ENCODE results near the gene SLC41A3.
"Not testable (repeated sequence)": the region's sequence is repeated elsewhere in the genome, so short reads cannot be mapped to it uniquely, and the experiment has no call there.

The SLC41A3 gene

GRCh38 chr3:126051234-126051633 lies 32.7 kb downstream of the SLC41A3 start:
- no peak for DNase-seq

- DNase-seq: no peak
Observed at GRCh38 chr3:126050626-126051025, 33.3 kb downstream of the SLC41A3 start.

GRCh38 chr3:126050050-126050392 lies 33.9 kb downstream of the SLC41A3 start:
- no peak for DNase-seq

- no peak for DNase-seq
Observed at GRCh38 chr3:126049289-126050049, 34.5 kb downstream of the SLC41A3 start.

GRCh38 chr3:126040386-126040785 lies 43.5 kb downstream of the SLC41A3 start:
- no peak for DNase-seq

- no peak for DNase-seq
Observed at GRCh38 chr3:126039870-126040269, 44.1 kb downstream of the SLC41A3 start.

- not testable (repeated sequence) for DNase-seq
Observed at GRCh38 chr3:126038791-126039190, 45.1 kb downstream of the SLC41A3 start.

GRCh38 chr3:126036056-126036549 lies 47.8 kb downstream of the SLC41A3 start:
- no peak for DNase-seq

- DNase-seq: no peak
Observed at GRCh38 chr3:126035362-126036050, 48.4 kb downstream of the SLC41A3 start.

- no peak for DNase-seq
Observed at GRCh38 chr3:126034481-126035361, 49.2 kb downstream of the SLC41A3 start.

GRCh38 chr3:126033765-126034164 lies 50.2 kb downstream of the SLC41A3 start:
- no peak for DNase-seq

GRCh38 chr3:126033051-126033745 lies 50.7 kb downstream of the SLC41A3 start:
- no peak for DNase-seq

- no peak for DNase-seq
Observed at GRCh38 chr3:126031981-126032471, 51.9 kb downstream of the SLC41A3 start.

- no peak for DNase-seq
Observed at GRCh38 chr3:126030455-126030854, 53.5 kb downstream of the SLC41A3 start.

GRCh38 chr3:126029241-126029640 lies 54.7 kb downstream of the SLC41A3 start:
- no peak for DNase-seq

- no peak for DNase-seq
Observed at GRCh38 chr3:126028096-126028495, 55.8 kb downstream of the SLC41A3 start.

- no peak for DNase-seq
Observed at GRCh38 chr3:126026761-126027160, 57.2 kb downstream of the SLC41A3 start.

- DNase-seq: no peak
Observed at GRCh38 chr3:126026277-126026751, 57.6 kb downstream of the SLC41A3 start.

GRCh38 chr3:126025862-126026261 lies 58.1 kb downstream of the SLC41A3 start:
- no peak for DNase-seq

- no peak for DNase-seq
Observed at GRCh38 chr3:126025116-126025729, 58.7 kb downstream of the SLC41A3 start.

GRCh38 chr3:126024049-126024854 lies 59.7 kb downstream of the SLC41A3 start:
- no peak for DNase-seq
